IPS-18a (cell line): ENCODE measurements around the gene METTL14.
"Not testable (repeated sequence)": the region's sequence is repeated elsewhere in the genome, so short reads cannot be mapped to it uniquely, and the experiment has no call there.

Source experiments
- H3K27ac ChIP-seq: one replicate; pipeline ENCODE4 v1.5.1; 2013; ENCODE audit warnings: low read length
- H3K27me3 ChIP-seq: one replicate; pipeline ENCODE4 v1.6.1; 2013; ENCODE audit warnings: mild to moderate bottlenecking, low read length; ENCODE audit not compliant: control insufficient read depth, insufficient read depth
- H3K36me3 ChIP-seq: one replicate; pipeline ENCODE4 v1.6.1; 2013; ENCODE audit warnings: low read depth, low read length; ENCODE audit not compliant: control insufficient read depth
- H3K4me1 ChIP-seq: one replicate; pipeline ENCODE4 v1.6.1; 2013; ENCODE audit warnings: low read depth, low read length; ENCODE audit not compliant: control insufficient read depth
- H3K4me3 ChIP-seq: one replicate; pipeline ENCODE4 v1.5.1; 2013; ENCODE audit warnings: low read length
- H3K9ac ChIP-seq: one replicate; pipeline ENCODE4 v1.6.1; 2013; ENCODE audit warnings: mild to moderate bottlenecking, low read length, moderate library complexity
- H3K9me3 ChIP-seq: one replicate; pipeline ENCODE4 v1.6.1; 2013; ENCODE audit warnings: low read depth, low read length; ENCODE audit not compliant: control insufficient read depth

METTL14 gene

GRCh38 chr4:118684873-118685811 lies at the start of gene METTL14:
TSS of gene METTL14 (plus strand) at chr4:118685392. CDS start at chr4:118685535, 143 bp downstream.
- H3K4me3 ChIP-seq, result peak within 1 kb of the TSS; percentile 93
- H3K27me3 ChIP-seq, result no peaks in the 10 kb centered on the region
- no peak within 1 kb of the TSS for H3K27ac ChIP-seq
- peaks cover 11% of the 10 kb centered on the region for H3K4me1 ChIP-seq
- H3K9me3 ChIP-seq, result no peaks in the 10 kb centered on the region
- peaks cover 18% of the 10 kb centered on the region for H3K36me3 ChIP-seq
- H3K9ac ChIP-seq, result peak within 1 kb of the TSS; percentile 85

GRCh38 chr4:118636126-118636525 lies 49.1 kb upstream of the METTL14 start:
- H3K27me3 ChIP-seq, H3K4me1 ChIP-seq, H3K9me3 ChIP-seq, H3K36me3 ChIP-seq, H3K4me3 ChIP-seq, H3K27ac ChIP-seq, H3K9ac ChIP-seq: not testable (repeated sequence)

DNA sequence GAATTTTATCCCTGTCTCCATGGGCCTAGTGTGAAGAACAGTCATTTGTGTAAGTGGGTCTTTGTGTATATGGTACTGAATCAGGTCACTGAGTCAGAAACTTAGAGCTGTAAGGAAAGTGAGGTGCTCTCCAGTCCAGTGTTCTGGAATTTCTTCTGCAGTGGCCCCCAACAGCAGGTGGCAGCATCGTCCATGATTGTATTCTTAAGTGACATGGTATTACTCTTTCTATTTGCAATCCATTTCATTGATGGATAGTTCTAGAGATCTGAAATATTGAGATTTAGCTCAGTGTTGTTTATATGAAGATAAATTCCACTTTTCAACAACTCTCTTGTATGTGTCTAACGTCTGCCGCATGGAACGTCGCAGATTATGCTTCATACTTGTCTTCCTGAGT lies 20.5 kb upstream of the METTL14 start:
- H3K4me3 ChIP-seq, H3K4me1 ChIP-seq, H3K36me3 ChIP-seq, H3K9ac ChIP-seq, H3K27me3 ChIP-seq, H3K27ac ChIP-seq, H3K9me3 ChIP-seq: not testable (repeated sequence)

- not testable (repeated sequence) for H3K4me1 ChIP-seq, H3K9ac ChIP-seq
These were observed 16.0 kb upstream of the METTL14 start for GRCh38 chr4:118669220-118669619.

DNA sequence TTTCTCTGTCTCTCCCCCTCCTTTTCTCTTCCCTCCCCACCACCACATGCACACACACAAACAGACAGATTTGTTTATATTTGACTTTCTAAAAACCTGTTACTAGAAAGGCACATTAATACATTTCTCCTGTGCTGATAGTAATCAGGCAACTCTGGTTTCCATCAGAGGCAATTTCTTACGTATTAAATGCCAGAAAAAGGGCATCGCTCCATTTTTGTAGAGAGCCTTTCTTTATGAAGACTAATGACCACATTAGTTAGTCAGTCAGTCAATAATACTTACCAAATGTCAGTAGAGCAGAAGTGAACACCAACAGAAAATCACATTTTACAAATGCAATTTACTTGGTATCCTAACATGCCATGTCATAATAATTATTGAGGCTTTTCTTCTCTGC lies 14.2 kb upstream of the METTL14 start:
- not testable (repeated sequence) for H3K36me3 ChIP-seq, H3K9me3 ChIP-seq, H3K9ac ChIP-seq, H3K27me3 ChIP-seq, H3K4me1 ChIP-seq, H3K27ac ChIP-seq, H3K4me3 ChIP-seq

More at GRCh38 chr4:118669220-118669619, 16.0 kb upstream of the METTL14 start:
- H3K36me3 ChIP-seq, H3K9me3 ChIP-seq, H3K4me3 ChIP-seq, H3K27ac ChIP-seq, H3K27me3 ChIP-seq: not testable (repeated sequence)

DNA sequence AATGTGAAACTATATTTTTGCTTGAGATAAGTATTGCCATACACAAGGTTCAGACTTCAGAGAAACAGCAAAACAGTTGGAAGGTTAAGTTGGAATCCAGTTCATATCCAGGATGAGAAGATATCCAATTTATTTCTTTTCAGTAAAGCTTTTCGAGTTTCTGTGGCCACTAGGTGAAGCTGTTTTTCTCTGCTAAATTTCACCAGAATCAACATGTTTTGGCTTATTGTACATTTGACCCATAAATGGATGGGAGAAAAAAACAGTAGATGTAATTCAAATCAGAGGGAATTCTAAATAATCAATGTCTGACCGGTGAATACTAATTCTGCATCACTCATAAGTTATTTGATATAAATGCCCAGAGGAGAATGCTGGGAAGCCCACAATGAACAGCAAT lies 9.1 kb upstream of the METTL14 start:
- Histone ChIP-seq H3K4me3 (no peak overlapping the region), H3K9ac (no peak overlapping the region), H3K27me3 (no peaks in the 10 kb centered on the region), H3K9me3 (no peaks in the 10 kb centered on the region), H3K36me3 (no peaks in the 10 kb centered on the region), H3K4me1 (no peaks in the 10 kb centered on the region), H3K27ac (no peak overlapping the region)

DNA sequence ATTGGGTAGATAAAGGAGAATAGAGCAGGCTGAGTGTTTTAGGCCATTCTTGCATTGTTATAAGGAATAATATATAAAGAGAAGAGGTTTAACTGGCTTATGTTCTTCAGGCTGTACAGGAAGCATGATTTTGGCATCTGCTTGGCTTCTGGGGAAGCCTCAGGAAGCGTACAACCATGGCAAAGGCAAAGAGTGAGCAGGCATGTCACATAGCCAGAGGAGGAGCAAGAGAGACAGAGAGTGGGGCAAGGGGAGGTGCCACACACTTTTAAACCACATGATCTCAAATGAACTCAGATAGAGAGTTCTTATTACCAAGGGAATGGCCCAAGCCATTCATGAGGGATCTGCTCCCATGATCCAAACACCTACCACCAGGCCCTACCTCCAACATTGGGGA lies 4.4 kb upstream of the METTL14 start:
- Histone ChIP-seq H3K9me3 (no peaks in the 10 kb centered on the region), H3K4me1 (peaks cover 4% of the 10 kb centered on the region), H3K27me3 (no peaks in the 10 kb centered on the region), H3K27ac (no peak overlapping the region), H3K36me3 (no peaks in the 10 kb centered on the region), H3K4me3 (no peak overlapping the region), H3K9ac (no peak overlapping the region)

DNA sequence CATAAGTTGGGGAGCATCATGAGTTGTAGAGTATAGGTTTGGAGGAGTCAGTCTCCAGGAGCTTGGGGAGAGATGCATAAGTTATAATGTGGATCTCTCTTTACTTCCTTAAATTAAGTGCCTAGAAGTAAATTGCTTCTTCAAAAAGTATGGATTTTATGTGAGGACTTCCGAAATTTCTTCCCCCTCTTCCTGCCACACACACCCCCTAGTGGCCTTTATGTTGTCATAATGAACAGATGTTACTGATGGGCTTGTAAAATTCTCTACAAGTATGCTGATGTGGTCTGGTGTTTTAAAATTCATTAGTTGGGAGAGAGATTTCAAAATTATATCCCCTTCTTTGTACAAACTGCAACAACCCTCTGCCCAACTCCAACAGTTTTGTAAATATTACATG lies 2.3 kb upstream of the METTL14 start:
- Histone ChIP-seq H3K4me3 (peak overlapping the region; percentile 43), H3K27me3 (no peaks in the 10 kb centered on the region), H3K27ac (no peak overlapping the region), H3K36me3 (peaks cover 3% of the 10 kb centered on the region), H3K9me3 (no peaks in the 10 kb centered on the region), H3K4me1 (peaks cover 11% of the 10 kb centered on the region), H3K9ac (no peak overlapping the region)

- no peak overlapping the region for H3K27ac ChIP-seq
These were observed 1.7 kb upstream of the METTL14 start for GRCh38 chr4:118683513-118683912.

DNA sequence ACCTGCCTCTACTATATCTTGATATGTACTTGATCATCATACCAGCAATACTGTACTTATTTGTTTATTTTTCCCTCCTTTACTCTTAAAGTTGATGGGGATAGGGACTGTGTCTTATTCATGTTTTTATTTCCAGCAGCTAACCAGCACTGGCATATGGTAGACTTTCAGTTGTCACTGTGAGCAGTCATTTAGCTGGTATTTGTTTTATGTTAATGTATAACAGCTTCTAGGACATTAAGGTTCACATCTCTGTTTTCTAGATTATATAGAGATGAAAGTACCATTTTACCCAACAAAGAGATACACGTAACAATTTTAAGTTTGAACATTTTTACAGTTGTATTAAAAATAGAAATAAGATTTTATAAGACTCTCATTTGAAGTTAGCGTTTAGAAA lies 17.9 kb downstream of the METTL14 start:
- H3K36me3 ChIP-seq, result peaks cover 76% of the 10 kb centered on the region
- H3K9me3 ChIP-seq, result no peaks in the 10 kb centered on the region
- H3K4me3 ChIP-seq, result no peak overlapping the region
- H3K27ac ChIP-seq, result no peak overlapping the region
- no peak overlapping the region for H3K9ac ChIP-seq
- no peaks in the 10 kb centered on the region for H3K27me3 ChIP-seq
- H3K4me1 ChIP-seq, result no peaks in the 10 kb centered on the region

More at GRCh38 chr4:118683513-118683912, 1.7 kb upstream of the METTL14 start:
- Histone ChIP-seq H3K9ac (no peak overlapping the region), H3K4me3 (peak overlapping the region; percentile 43), H3K4me1 (peaks cover 11% of the 10 kb centered on the region), H3K9me3 (no peaks in the 10 kb centered on the region), H3K27me3 (no peaks in the 10 kb centered on the region), H3K36me3 (peaks cover 7% of the 10 kb centered on the region)

- no peaks in the 10 kb centered on the region for H3K27me3 ChIP-seq
- H3K27ac ChIP-seq, result no peak overlapping the region
- no peak overlapping the region for H3K9ac ChIP-seq
- H3K36me3 ChIP-seq, result peaks cover 46% of the 10 kb centered on the region
- H3K4me1 ChIP-seq, result no peaks in the 10 kb centered on the region
- H3K4me3 ChIP-seq, result no peak overlapping the region
- no peaks in the 10 kb centered on the region for H3K9me3 ChIP-seq
These were observed 25.9 kb downstream of the METTL14 start for GRCh38 chr4:118711052-118711451.

DNA sequence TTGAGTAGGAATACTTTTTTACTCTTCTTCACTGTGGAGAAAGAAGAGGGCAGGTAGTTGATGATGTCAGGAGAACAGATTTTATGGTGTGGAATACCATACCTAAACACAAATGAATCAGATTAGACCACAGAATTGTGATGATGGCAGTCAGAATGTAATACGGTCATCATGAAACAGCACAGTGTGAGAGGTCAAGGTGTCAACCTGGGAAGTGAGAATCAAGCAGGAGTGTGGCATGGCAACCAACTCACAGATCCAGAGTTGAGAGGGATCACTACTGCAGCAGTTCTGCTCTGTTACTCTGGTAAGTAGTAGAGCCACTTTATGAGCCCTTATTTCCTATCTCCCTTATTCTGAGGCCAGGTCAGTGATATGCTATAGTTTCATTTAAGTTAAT lies 27.7 kb downstream of the METTL14 start:
- no peak overlapping the region for H3K4me3 ChIP-seq
- H3K9me3 ChIP-seq, result no peaks in the 10 kb centered on the region
- H3K27me3 ChIP-seq, result no peaks in the 10 kb centered on the region
- H3K27ac ChIP-seq, result no peak overlapping the region
- no peak overlapping the region for H3K9ac ChIP-seq
- H3K36me3 ChIP-seq, result peaks cover 33% of the 10 kb centered on the region
- no peaks in the 10 kb centered on the region for H3K4me1 ChIP-seq
